ENCODE measurements around the gene KMT5B.

The KMT5B gene

DNA sequence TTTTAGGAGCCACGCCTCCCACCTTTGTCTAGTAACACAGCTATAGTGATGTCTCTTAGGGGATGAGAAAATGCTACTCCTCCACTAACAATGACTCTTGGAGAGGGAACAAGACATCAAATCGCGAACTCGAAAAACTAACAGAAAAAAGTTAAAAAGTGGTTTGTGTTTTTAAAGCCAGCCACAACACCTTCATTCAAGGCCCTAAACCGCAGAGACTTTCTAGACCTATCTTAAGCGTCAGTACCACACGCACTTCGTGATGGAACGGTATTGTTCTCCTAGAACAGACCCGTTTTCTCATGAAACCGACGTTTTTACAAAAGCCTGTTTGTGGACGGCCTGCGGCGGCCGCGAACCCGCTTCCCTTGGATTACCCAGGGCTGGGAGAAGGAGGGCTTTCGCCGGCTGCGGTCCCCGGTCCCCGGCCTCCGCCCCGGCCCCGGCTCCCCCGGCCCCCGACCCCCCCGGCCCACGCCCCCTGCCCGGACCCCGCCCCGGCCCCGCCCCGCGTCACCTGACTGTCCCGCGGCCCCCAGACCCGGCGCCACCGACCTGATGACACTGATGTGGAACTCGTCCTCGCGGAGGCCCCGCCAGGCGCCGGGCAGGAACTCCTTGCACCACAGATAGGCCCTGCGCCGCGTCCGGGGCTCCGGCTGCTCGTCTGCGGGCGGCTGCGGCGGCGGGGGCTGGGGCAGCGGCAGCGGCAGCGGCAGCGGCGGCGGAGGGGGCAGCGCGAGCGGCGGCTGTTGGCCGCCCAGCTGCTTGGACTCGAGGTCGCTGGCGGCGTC, 92.6 kb downstream of the KMT5B start:
- H3K4me1 ChIP-seq (ENCODE audit: low read depth, poor library complexity, severe bottlenecking), result peaks cover 21% of the 10 kb centered on the region
- H3K27ac ChIP-seq, result peak overlapping the region; percentile 65
- H3K27me3 ChIP-seq (ENCODE audit: insufficient read depth, low read depth), result no peaks in the 10 kb centered on the region
- H2AFZ ChIP-seq (ENCODE audit: low read depth), result peak overlapping the region; percentile 31; the same call in 1 of the 2 replicates
- 0 out of 2 replicates have a peak, but pooled peaks cover 3% of the 10 kb centered on the region for H4K20me1 ChIP-seq (ENCODE audit: insufficient read depth)
- H3K79me2 ChIP-seq (ENCODE audit: insufficient read depth, low read depth), result peaks cover 49% of the 10 kb centered on the region
- no peak overlapping the region for H3K4me3 ChIP-seq (IDR thresholded peaks at IDR 0.05; ENCODE audit: insufficient read depth, low read depth, low read length)
- TF ChIP-seq, protein P1, sequence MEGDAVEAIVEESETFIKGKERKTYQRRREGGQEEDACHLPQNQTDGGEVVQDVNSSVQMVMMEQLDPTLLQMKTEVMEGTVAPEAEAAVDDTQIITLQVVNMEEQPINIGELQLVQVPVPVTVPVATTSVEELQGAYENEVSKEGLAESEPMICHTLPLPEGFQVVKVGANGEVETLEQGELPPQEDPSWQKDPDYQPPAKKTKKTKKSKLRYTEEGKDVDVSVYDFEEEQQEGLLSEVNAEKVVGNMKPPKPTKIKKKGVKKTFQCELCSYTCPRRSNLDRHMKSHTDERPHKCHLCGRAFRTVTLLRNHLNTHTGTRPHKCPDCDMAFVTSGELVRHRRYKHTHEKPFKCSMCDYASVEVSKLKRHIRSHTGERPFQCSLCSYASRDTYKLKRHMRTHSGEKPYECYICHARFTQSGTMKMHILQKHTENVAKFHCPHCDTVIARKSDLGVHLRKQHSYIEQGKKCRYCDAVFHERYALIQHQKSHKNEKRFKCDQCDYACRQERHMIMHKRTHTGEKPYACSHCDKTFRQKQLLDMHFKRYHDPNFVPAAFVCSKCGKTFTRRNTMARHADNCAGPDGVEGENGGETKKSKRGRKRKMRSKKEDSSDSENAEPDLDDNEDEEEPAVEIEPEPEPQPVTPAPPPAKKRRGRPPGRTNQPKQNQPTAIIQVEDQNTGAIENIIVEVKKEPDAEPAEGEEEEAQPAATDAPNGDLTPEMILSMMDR (conservative IDR thresholded peaks at IDR 0.05; ENCODE audit: low read depth, low read length), result no peak
- H3K36me3 ChIP-seq (ENCODE audit: insufficient read depth), result no peaks in the 10 kb centered on the region
- H3K9ac ChIP-seq, result peak overlapping the region; percentile 57; the same call in 1 of the 2 replicates
- H3K4me2 ChIP-seq, result peak overlapping the region; percentile 62

DNA sequence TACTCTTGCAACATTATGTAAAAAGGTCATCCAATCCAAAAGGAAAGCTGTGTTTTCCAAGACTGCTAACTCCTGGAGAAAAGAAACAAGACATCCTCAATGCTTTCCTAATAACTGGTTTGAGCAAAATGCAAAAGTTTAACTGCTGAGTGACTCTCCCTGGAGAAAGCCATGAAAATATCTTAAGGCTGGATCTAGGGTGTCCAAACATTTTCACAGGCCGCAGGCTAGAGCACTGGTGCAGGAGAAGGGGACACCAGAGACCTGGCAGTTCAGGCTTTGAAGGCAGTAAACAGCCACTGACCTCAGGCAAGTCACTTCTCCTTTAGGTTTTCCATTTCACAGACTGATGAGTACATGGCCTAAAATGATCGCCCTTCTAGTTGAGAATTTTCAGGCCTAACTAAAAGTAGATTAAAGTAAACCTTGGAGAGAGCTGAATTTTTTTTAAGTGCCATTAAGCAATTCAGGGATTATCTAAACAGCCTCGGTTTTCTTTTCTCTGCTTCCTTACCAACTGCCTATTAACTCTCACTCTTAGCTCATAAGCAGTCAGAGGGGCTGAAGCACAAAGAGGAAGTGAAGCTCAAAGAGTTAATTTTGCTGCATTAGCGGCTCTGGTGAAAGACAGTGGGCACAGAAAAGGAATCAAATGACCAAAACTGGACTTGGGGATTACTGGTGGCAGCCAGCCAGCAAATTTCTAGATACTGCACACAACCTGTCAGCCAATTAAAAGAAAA, 94.2 kb downstream of the KMT5B start:
- no peak overlapping the region for H2AFZ ChIP-seq (ENCODE audit: low read depth)
- H3K4me1 ChIP-seq (ENCODE audit: low read depth, poor library complexity, severe bottlenecking), result peaks cover 27% of the 10 kb centered on the region
- peaks cover 65% of the 10 kb centered on the region for H3K79me2 ChIP-seq (ENCODE audit: insufficient read depth, low read depth)
- H4K20me1 ChIP-seq (ENCODE audit: insufficient read depth), result peaks cover 3% of the 10 kb centered on the region; the same call in 1 of the 2 replicates
- H3K27ac ChIP-seq, result no peak overlapping the region
- H3K36me3 ChIP-seq (ENCODE audit: insufficient read depth), result no peaks in the 10 kb centered on the region
- TF ChIP-seq, protein P1 (conservative IDR thresholded peaks at IDR 0.05; ENCODE audit: low read depth, low read length), result no peak
- H3K9ac ChIP-seq, result no peak overlapping the region
- no peak overlapping the region for H3K4me3 ChIP-seq (IDR thresholded peaks at IDR 0.05; ENCODE audit: insufficient read depth, low read depth, low read length)
- peak overlapping the region; percentile 62 for H3K4me2 ChIP-seq
- H3K27me3 ChIP-seq (ENCODE audit: insufficient read depth, low read depth), result no peaks in the 10 kb centered on the region

DNA sequence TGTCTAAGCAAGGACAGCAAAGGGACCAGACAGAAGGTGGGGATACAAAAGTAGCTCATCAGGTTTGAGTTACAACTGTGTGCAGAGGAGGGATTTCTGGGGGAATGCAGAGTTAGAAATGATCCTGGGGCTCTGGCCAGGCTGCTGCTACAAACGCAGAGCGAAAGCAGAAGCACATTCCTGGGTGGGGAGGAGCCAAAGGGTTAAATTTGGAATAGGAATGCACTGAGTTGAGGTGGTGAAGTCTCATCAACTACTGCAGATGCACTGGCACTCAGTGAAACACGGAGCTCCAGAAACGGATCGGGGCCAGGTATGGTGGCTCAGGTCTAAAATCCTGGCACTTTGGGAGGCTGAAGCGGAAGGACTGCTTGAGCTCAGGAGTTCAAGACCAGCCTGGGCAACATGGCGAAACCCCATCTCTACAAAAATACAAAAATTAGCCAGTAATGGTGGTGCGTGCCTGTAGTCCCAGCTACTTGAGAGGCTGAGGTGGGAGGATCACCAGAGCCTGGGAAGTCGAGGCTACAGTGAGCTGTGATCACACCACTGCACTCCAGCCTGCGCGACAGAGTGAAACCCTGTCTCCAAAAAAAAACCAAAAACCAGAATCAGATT, 95.1 kb downstream of the KMT5B start:
- H4K20me1 ChIP-seq (ENCODE audit: insufficient read depth), result peaks cover 3% of the 10 kb centered on the region; the same call in 1 of the 2 replicates
- no peak overlapping the region for H3K4me2 ChIP-seq
- H3K36me3 ChIP-seq (ENCODE audit: insufficient read depth), result no peaks in the 10 kb centered on the region
- H3K27ac ChIP-seq, result no peak overlapping the region
- peaks cover 29% of the 10 kb centered on the region for H3K4me1 ChIP-seq (ENCODE audit: low read depth, poor library complexity, severe bottlenecking)
- peaks cover 73% of the 10 kb centered on the region for H3K79me2 ChIP-seq (ENCODE audit: insufficient read depth, low read depth)
- H3K9ac ChIP-seq, result no peak overlapping the region
- H3K27me3 ChIP-seq (ENCODE audit: insufficient read depth, low read depth), result no peaks in the 10 kb centered on the region
- H3K4me3 ChIP-seq (IDR thresholded peaks at IDR 0.05; ENCODE audit: insufficient read depth, low read depth, low read length), result no peak overlapping the region
- TF ChIP-seq, protein P1 (conservative IDR thresholded peaks at IDR 0.05; ENCODE audit: low read depth, low read length), result no peak
- H2AFZ ChIP-seq (ENCODE audit: low read depth), result no peak overlapping the region

DNA sequence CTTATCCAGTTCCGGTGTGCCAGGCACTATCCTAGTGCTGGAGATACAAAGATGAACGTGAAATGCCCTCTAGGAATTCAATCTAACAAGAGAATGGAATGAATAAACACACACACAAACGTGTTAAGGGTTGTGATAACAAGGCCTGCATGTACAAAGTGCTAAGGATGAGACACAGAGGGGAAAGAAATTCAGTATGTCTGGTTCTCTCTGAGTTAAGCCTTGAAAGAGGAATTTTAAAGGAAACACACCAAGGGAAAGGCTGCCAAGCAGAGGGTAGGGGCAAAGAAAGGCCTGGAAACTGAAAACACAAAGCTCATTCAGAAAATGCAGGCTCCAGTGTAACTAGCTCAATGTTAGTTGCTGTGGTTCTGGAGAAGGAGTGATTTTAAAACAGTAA, 96.1 kb downstream of the KMT5B start:
- peaks cover 26% of the 10 kb centered on the region for H3K4me1 ChIP-seq (ENCODE audit: low read depth, poor library complexity, severe bottlenecking)
- no peak overlapping the region for H3K4me3 ChIP-seq (IDR thresholded peaks at IDR 0.05; ENCODE audit: insufficient read depth, low read depth, low read length)
- no peak overlapping the region for H3K4me2 ChIP-seq

More for the DNA sequence above, 96.1 kb downstream of the KMT5B start:
- peaks cover 81% of the 10 kb centered on the region for H3K79me2 ChIP-seq (ENCODE audit: insufficient read depth, low read depth)
- no peaks in the 10 kb centered on the region for H3K27me3 ChIP-seq (ENCODE audit: insufficient read depth, low read depth)
- H3K9ac ChIP-seq, result no peak overlapping the region
- TF ChIP-seq, protein P1 (conservative IDR thresholded peaks at IDR 0.05; ENCODE audit: low read depth, low read length), result no peak
- no peak overlapping the region for H2AFZ ChIP-seq (ENCODE audit: low read depth)
- H4K20me1 ChIP-seq (ENCODE audit: insufficient read depth), result peaks cover 3% of the 10 kb centered on the region; the same call in 1 of the 2 replicates
- H3K36me3 ChIP-seq (ENCODE audit: insufficient read depth), result no peaks in the 10 kb centered on the region
- no peak overlapping the region for H3K27ac ChIP-seq
